Measurements from ENCODE around the gene ZDHHC18. TPM values are rescaled to one million over a fixed set of nuclear protein-coding genes. Genes with fewer than 3 reads are reported as not detected.
A peak's percentile ranks its signal among the peaks of the same experiment; 100 is the strongest.
"Not testable (repeated sequence)": the region's sequence is repeated elsewhere in the genome, so short reads cannot be mapped to it uniquely, and the experiment has no call there.

The ZDHHC18 gene
- total and polyA plus RNA-seq, 5 donors from 2014 or later, result 4.4 to 73.6 (median 14.2) TPM

- H3K9me3 Mint-ChIP-seq, result no peaks in the 10 kb centered on the region
- H3K4me1 Mint-ChIP-seq, result peaks cover 0 to 33% (median 17%) of the 10 kb centered on the region in 4 donors
- ATAC-seq (ENCODE audit: low read depth in 2 of 2) (no peak), DNase-seq (peak; percentile 16 to 70 (median 19))
- H3K36me3 Mint-ChIP-seq, result no peaks in the 10 kb centered on the region
- Histone ChIP-seq H3K9me3 (ENCODE audit: control insufficient read depth in 2 of 2, low read length in 2 of 2) (no peaks in the 10 kb centered on the region), H3K36me3 (ENCODE audit: control insufficient read depth, insufficient read depth, low read length) (no peaks in the 10 kb centered on the region), H3K4me1 (ENCODE audit: control insufficient read depth, insufficient read depth, low read length, poor library complexity, severe bottlenecking) (peaks cover 21% of the 10 kb centered on the region), H3K4me3 (ENCODE audit: low read depth, low read length) (no peak within 1 kb of the TSS), H3K27me3 (ENCODE audit: control insufficient read depth, insufficient read depth, low read length) (no peaks in the 10 kb centered on the region), H3K27ac (ENCODE audit: insufficient read depth, low read length, poor library complexity, severe bottlenecking) (peak within 1 kb of the TSS; percentile 86)
- peak within 1 kb of the TSS; percentile 43 to 99 (median 90) for H3K27ac Mint-ChIP-seq
- peak within 1 kb of the TSS; percentile 90 to 99 (median 94) for H3K4me3 Mint-ChIP-seq
- no peaks in the 10 kb centered on the region for H3K27me3 Mint-ChIP-seq
These were observed 36.5 kb downstream of the ZDHHC18 start, which contains the start of gene SFN for GRCh38 chr1:26862781-26863684. TSS of gene SFN (plus strand) at chr1:26863149. CDS start at chr1:26863213, 64 bp downstream.

- Mint-ChIP-seq H3K4me1 (peaks cover 0 to 33% (median 17%) of the 10 kb centered on the region in 4 donors), H3K36me3 (no peaks in the 10 kb centered on the region), H3K4me3 (peak overlapping the region; percentile 90 to 99 (median 94)), H3K27me3 (no peaks in the 10 kb centered on the region), H3K9me3 (no peaks in the 10 kb centered on the region), H3K27ac (peak overlapping the region in 2 of 3 donors; percentile 90 to 99)
- Histone ChIP-seq H3K36me3 (ENCODE audit: control insufficient read depth, insufficient read depth, low read length) (no peaks in the 10 kb centered on the region), H3K27ac (ENCODE audit: insufficient read depth, low read length, poor library complexity, severe bottlenecking) (peak overlapping the region; percentile 86), H3K4me3 (ENCODE audit: low read depth, low read length) (no peak overlapping the region), H3K27me3 (ENCODE audit: control insufficient read depth, insufficient read depth, low read length) (no peaks in the 10 kb centered on the region), H3K4me1 (ENCODE audit: control insufficient read depth, insufficient read depth, low read length, poor library complexity, severe bottlenecking) (peaks cover 21% of the 10 kb centered on the region), H3K9me3 (ENCODE audit: control insufficient read depth in 2 of 2, low read length in 2 of 2) (no peaks in the 10 kb centered on the region)
- ATAC-seq (ENCODE audit: low read depth in 2 of 2), result no peak
- DNase-seq, result no peak
These were observed 37.2 kb downstream of the ZDHHC18 start for GRCh38 chr1:26863685-26864077.

GRCh38 chr1:26864610-26865480 is 38.4 kb downstream of the ZDHHC18 start:
- Histone ChIP-seq H3K4me1 (ENCODE audit: control insufficient read depth, insufficient read depth, low read length, poor library complexity, severe bottlenecking) (peaks cover 21% of the 10 kb centered on the region), H3K27me3 (ENCODE audit: control insufficient read depth, insufficient read depth, low read length) (no peaks in the 10 kb centered on the region), H3K4me3 (ENCODE audit: low read depth, low read length) (peak overlapping the region; percentile 84), H3K27ac (ENCODE audit: insufficient read depth, low read length, poor library complexity, severe bottlenecking) (peak overlapping the region; percentile 86), H3K9me3 (ENCODE audit: control insufficient read depth in 2 of 2, low read length in 2 of 2) (no peaks in the 10 kb centered on the region), H3K36me3 (ENCODE audit: control insufficient read depth, insufficient read depth, low read length) (no peaks in the 10 kb centered on the region)
- Mint-ChIP-seq H3K27me3 (no peaks in the 10 kb centered on the region), H3K36me3 (no peaks in the 10 kb centered on the region), H3K9me3 (no peaks in the 10 kb centered on the region), H3K4me3 (peak overlapping the region; percentile 90 to 99 (median 94)), H3K4me1 (peaks cover 0 to 33% (median 17%) of the 10 kb centered on the region in 4 donors), H3K27ac (peak overlapping the region; percentile 43 to 99 (median 90))
- peak; percentile 96 for ATAC-seq (ENCODE audit: low read depth in 2 of 2)
- peak; percentile 93 to 98 (median 93) for DNase-seq

- H3K27ac Mint-ChIP-seq; H3K9me3 ChIP-seq (ENCODE audit: control insufficient read depth in 2 of 2, low read length in 2 of 2); H3K27me3 ChIP-seq (ENCODE audit: control insufficient read depth, insufficient read depth, low read length); H3K4me1 Mint-ChIP-seq; H3K4me1 ChIP-seq (ENCODE audit: control insufficient read depth, insufficient read depth, low read length, poor library complexity, severe bottlenecking); H3K36me3 Mint-ChIP-seq; DNase-seq; H3K9me3 Mint-ChIP-seq; H3K36me3 ChIP-seq (ENCODE audit: control insufficient read depth, insufficient read depth, low read length); ATAC-seq (ENCODE audit: low read depth in 2 of 2); H3K4me3 ChIP-seq (ENCODE audit: low read depth, low read length); H3K27me3 Mint-ChIP-seq; H3K27ac ChIP-seq (ENCODE audit: insufficient read depth, low read length, poor library complexity, severe bottlenecking); H3K4me3 Mint-ChIP-seq: not testable (repeated sequence)
These were observed 46.6 kb downstream of the ZDHHC18 start for GRCh38 chr1:26873097-26873496.

- H3K9me3 ChIP-seq (ENCODE audit: control insufficient read depth in 2 of 2, low read length in 2 of 2), result no peaks in the 10 kb centered on the region
- Mint-ChIP-seq H3K9me3 (no peaks in the 10 kb centered on the region), H3K36me3 (peaks cover 8% of the 10 kb centered on the region), H3K4me1 (peaks cover 0 to 4% (median under 1%) of the 10 kb centered on the region in 4 donors), H3K27me3 (no peaks in the 10 kb centered on the region), H3K4me3 (peak overlapping the region in 1 of 4 donors; percentile 16), H3K27ac (no peak overlapping the region)
- DNase-seq, result no peak
- H3K27ac ChIP-seq (ENCODE audit: insufficient read depth, low read length, poor library complexity, severe bottlenecking), result no peak overlapping the region
- no peak overlapping the region for H3K4me3 ChIP-seq (ENCODE audit: low read depth, low read length)
- no peaks in the 10 kb centered on the region for H3K4me1 ChIP-seq (ENCODE audit: control insufficient read depth, insufficient read depth, low read length, poor library complexity, severe bottlenecking)
- no peak for ATAC-seq (ENCODE audit: low read depth in 2 of 2)
- no peaks in the 10 kb centered on the region for H3K27me3 ChIP-seq (ENCODE audit: control insufficient read depth, insufficient read depth, low read length)
- peaks cover 17% of the 10 kb centered on the region for H3K36me3 ChIP-seq (ENCODE audit: control insufficient read depth, insufficient read depth, low read length)
These were observed 48.4 kb downstream of the ZDHHC18 start for GRCh38 chr1:26874896-26875295.

- H3K27me3 ChIP-seq (ENCODE audit: control insufficient read depth, insufficient read depth, low read length), result no peaks in the 10 kb centered on the region
- ATAC-seq (ENCODE audit: low read depth in 2 of 2) (no peak), DNase-seq (no peak)
- H3K27me3 Mint-ChIP-seq, result no peaks in the 10 kb centered on the region
- H3K27ac ChIP-seq (ENCODE audit: insufficient read depth, low read length, poor library complexity, severe bottlenecking), result no peak overlapping the region
- no peaks in the 10 kb centered on the region for H3K9me3 Mint-ChIP-seq
- no peaks in the 10 kb centered on the region for H3K9me3 ChIP-seq (ENCODE audit: control insufficient read depth in 2 of 2, low read length in 2 of 2)
- no peak overlapping the region for H3K4me3 ChIP-seq (ENCODE audit: low read depth, low read length)
- peaks cover 0 to 4% (median under 1%) of the 10 kb centered on the region in 4 donors for H3K4me1 Mint-ChIP-seq
- H3K4me1 ChIP-seq (ENCODE audit: control insufficient read depth, insufficient read depth, low read length, poor library complexity, severe bottlenecking), result no peaks in the 10 kb centered on the region
- no peak overlapping the region for H3K27ac Mint-ChIP-seq
- peaks cover 39% of the 10 kb centered on the region for H3K36me3 ChIP-seq (ENCODE audit: control insufficient read depth, insufficient read depth, low read length)
- no peak overlapping the region for H3K4me3 Mint-ChIP-seq
- peaks cover 14% of the 10 kb centered on the region for H3K36me3 Mint-ChIP-seq
These were observed 50.8 kb downstream of the ZDHHC18 start for GRCh38 chr1:26877326-26877725.

GRCh38 chr1:26879793-26880192 is 53.3 kb downstream of the ZDHHC18 start:
- H3K4me1 Mint-ChIP-seq, result peaks cover 0 to 13% (median 5%) of the 10 kb centered on the region in 4 donors
- no peak for ATAC-seq (ENCODE audit: low read depth in 2 of 2)
- H3K4me3 Mint-ChIP-seq, result no peak overlapping the region
- Histone ChIP-seq H3K36me3 (ENCODE audit: control insufficient read depth, insufficient read depth, low read length) (peaks cover 62% of the 10 kb centered on the region), H3K4me1 (ENCODE audit: control insufficient read depth, insufficient read depth, low read length, poor library complexity, severe bottlenecking) (no peaks in the 10 kb centered on the region), H3K4me3 (ENCODE audit: low read depth, low read length) (no peak overlapping the region), H3K27me3 (ENCODE audit: control insufficient read depth, insufficient read depth, low read length) (no peaks in the 10 kb centered on the region), H3K9me3 (ENCODE audit: control insufficient read depth in 2 of 2, low read length in 2 of 2) (no peaks in the 10 kb centered on the region), H3K27ac (ENCODE audit: insufficient read depth, low read length, poor library complexity, severe bottlenecking) (no peak overlapping the region)
- no peak overlapping the region for H3K27ac Mint-ChIP-seq
- H3K27me3 Mint-ChIP-seq, result no peaks in the 10 kb centered on the region
- no peak for DNase-seq
- H3K36me3 Mint-ChIP-seq, result peaks cover 33% of the 10 kb centered on the region
- no peaks in the 10 kb centered on the region for H3K9me3 Mint-ChIP-seq
